Activated naive CD8-positive, alpha-beta T cell treated with anti-CD3 and anti-CD28 coated beads, Interleukin-2, amount 10 ng/mL, durations not matched to agents 7 days and 5 days (primary cell): ENCODE measurements around the gene TPSB2. TPM values are rescaled to one million over a fixed set of nuclear protein-coding genes. Genes with fewer than 3 reads are reported as not detected.

Experiments
- ATAC-seq: fragments of 150-1000 bp; cut with Tn5 transposase; one replicate; pipeline ENCODE4 v1.10.0; 2021; ENCODE audit warnings: low read depth, moderate library complexity
- POLR2A ChIA-PET: fragments of 350-600 bp; sonication (Branson Sonifier 250); formaldehyde crosslinking; loops from one replicate; lab custom pipeline; 2021; ENCODE audit warnings: antibody characterized with exemption; lab: Charles Lee
- DNase-seq: peaks from one replicate; pipeline ENCODE4 v3.0.0; 2021
- H3K27ac Mint-ChIP-seq: one replicate; pipeline ENCODE4 v1.8.0; 2022; ENCODE audit warnings: mild to moderate bottlenecking, mixed read lengths
- H3K27me3 Mint-ChIP-seq: one replicate; pipeline ENCODE4 v1.8.0; 2022; ENCODE audit warnings: mild to moderate bottlenecking, moderate library complexity, mixed read lengths
- H3K36me3 Mint-ChIP-seq: one replicate; pipeline ENCODE4 v1.8.0; 2021; ENCODE audit warnings: mild to moderate bottlenecking, mixed read lengths
- H3K4me1 Mint-ChIP-seq: one replicate; pipeline ENCODE4 v1.8.0; 2021; ENCODE audit warnings: mixed read lengths
- H3K4me3 Mint-ChIP-seq: one replicate; pipeline ENCODE4 v1.8.0; 2022; ENCODE audit warnings: mild to moderate bottlenecking, moderate library complexity, mixed read lengths
- H3K9me3 Mint-ChIP-seq: one replicate; pipeline ENCODE4 v1.8.0; 2021; ENCODE audit warnings: mixed read lengths
- total RNA-seq, 2 experiments: library from RNA; stranded (reverse); gene quantifications; one replicate each; pipeline ENCODE4 v1.2.3, GENCODE V29; 2021

The TPSB2 gene
- total RNA-seq, 2 experiments from 2014 or later: not detected

- no peak overlapping the region for H3K4me3 Mint-ChIP-seq
- POLR2A ChIA-PET: interaction anchor here (0.6 kb wide), 1 partner anchor 587 kb away, joined by 4 read pairs; the partner anchor contains the start of gene METTL26
- DNase-seq: no peak
- no peak for ATAC-seq
- no peaks in the 10 kb centered on the region for H3K4me1 Mint-ChIP-seq
- no peak overlapping the region for H3K27ac Mint-ChIP-seq
- H3K36me3 Mint-ChIP-seq: no peaks in the 10 kb centered on the region
- H3K27me3 Mint-ChIP-seq: no peaks in the 10 kb centered on the region
- H3K9me3 Mint-ChIP-seq: no peaks in the 10 kb centered on the region
Measured at GRCh38 chr16:1223355-1224214, 6.4 kb downstream of the TPSB2 start.

GRCh38 chr16:1222553-1223354 lies 7.2 kb downstream of the TPSB2 start:
- Mint-ChIP-seq H3K36me3 (no peaks in the 10 kb centered on the region), H3K4me1 (no peaks in the 10 kb centered on the region), H3K27me3 (no peaks in the 10 kb centered on the region), H3K9me3 (no peaks in the 10 kb centered on the region), H3K27ac (no peak overlapping the region), H3K4me3 (no peak overlapping the region)
- DNase-seq: no peak
- no peak for ATAC-seq
- POLR2A ChIA-PET: no interaction called here

- DNase-seq: no peak
- ATAC-seq: no peak
- H3K9me3 Mint-ChIP-seq: no peaks in the 10 kb centered on the region
- POLR2A ChIA-PET: no interaction called here
- no peaks in the 10 kb centered on the region for H3K36me3 Mint-ChIP-seq
- H3K27me3 Mint-ChIP-seq: no peaks in the 10 kb centered on the region
- no peaks in the 10 kb centered on the region for H3K4me1 Mint-ChIP-seq
- H3K27ac Mint-ChIP-seq: no peak overlapping the region
- no peak overlapping the region for H3K4me3 Mint-ChIP-seq
Measured at GRCh38 chr16:1221628-1222552, 8.1 kb downstream of the TPSB2 start.

GRCh38 chr16:1220841-1221627 lies 8.9 kb downstream of the TPSB2 start:
- POLR2A ChIA-PET: no interaction called here
- no peaks in the 10 kb centered on the region for H3K36me3 Mint-ChIP-seq
- H3K9me3 Mint-ChIP-seq: no peaks in the 10 kb centered on the region
- H3K4me1 Mint-ChIP-seq: no peaks in the 10 kb centered on the region
- H3K27ac Mint-ChIP-seq: no peak overlapping the region
- no peak for DNase-seq
- no peak for ATAC-seq
- no peak overlapping the region for H3K4me3 Mint-ChIP-seq
- H3K27me3 Mint-ChIP-seq: no peaks in the 10 kb centered on the region

GRCh38 chr16:1220098-1220728 lies 9.8 kb downstream of the TPSB2 start:
- Mint-ChIP-seq H3K4me1 (no peaks in the 10 kb centered on the region), H3K36me3 (no peaks in the 10 kb centered on the region), H3K4me3 (no peak overlapping the region), H3K9me3 (no peaks in the 10 kb centered on the region), H3K27me3 (no peaks in the 10 kb centered on the region), H3K27ac (no peak overlapping the region)
- ATAC-seq (no peak), DNase-seq (no peak)
- POLR2A ChIA-PET: no interaction called here

- no peak for DNase-seq
- POLR2A ChIA-PET: no interaction called here
- ATAC-seq: no peak
Measured at GRCh38 chr16:1218930-1219611, 10.9 kb downstream of the TPSB2 start.

GRCh38 chr16:1218061-1218929 lies 11.7 kb downstream of the TPSB2 start:
- POLR2A ChIA-PET: no interaction called here
- DNase-seq: no peak
- Mint-ChIP-seq H3K4me1 (no peaks in the 10 kb centered on the region), H3K27ac (no peak overlapping the region), H3K36me3 (no peaks in the 10 kb centered on the region), H3K27me3 (no peaks in the 10 kb centered on the region), H3K4me3 (no peak overlapping the region), H3K9me3 (no peaks in the 10 kb centered on the region)
- no peak for ATAC-seq

More at GRCh38 chr16:1218930-1219611, 10.9 kb downstream of the TPSB2 start:
- no peaks in the 10 kb centered on the region for H3K4me1 Mint-ChIP-seq
- no peaks in the 10 kb centered on the region for H3K27me3 Mint-ChIP-seq
- H3K9me3 Mint-ChIP-seq: no peaks in the 10 kb centered on the region
- H3K36me3 Mint-ChIP-seq: no peaks in the 10 kb centered on the region
- no peak overlapping the region for H3K27ac Mint-ChIP-seq
- H3K4me3 Mint-ChIP-seq: no peak overlapping the region

- Mint-ChIP-seq H3K27ac (no peak overlapping the region), H3K4me1 (no peaks in the 10 kb centered on the region), H3K36me3 (no peaks in the 10 kb centered on the region), H3K4me3 (no peak overlapping the region), H3K9me3 (no peaks in the 10 kb centered on the region), H3K27me3 (no peaks in the 10 kb centered on the region)
- ATAC-seq: no peak
- POLR2A ChIA-PET: no interaction called here
- DNase-seq: no peak
Measured at GRCh38 chr16:1217526-1217925, 12.5 kb downstream of the TPSB2 start.

- no peak overlapping the region for H3K4me3 Mint-ChIP-seq
- no peaks in the 10 kb centered on the region for H3K36me3 Mint-ChIP-seq
- DNase-seq (no peak), ATAC-seq (no peak)
- H3K4me1 Mint-ChIP-seq: no peaks in the 10 kb centered on the region
- H3K27ac Mint-ChIP-seq: no peak overlapping the region
- POLR2A ChIA-PET: no interaction called here
- H3K9me3 Mint-ChIP-seq: no peaks in the 10 kb centered on the region
- no peaks in the 10 kb centered on the region for H3K27me3 Mint-ChIP-seq
Measured at GRCh38 chr16:1216681-1217400, 13.1 kb downstream of the TPSB2 start.

- no peaks in the 10 kb centered on the region for H3K4me1 Mint-ChIP-seq
Measured at GRCh38 chr16:1216296-1216619, 13.7 kb downstream of the TPSB2 start.

More at GRCh38 chr16:1216296-1216619, 13.7 kb downstream of the TPSB2 start:
- H3K9me3 Mint-ChIP-seq: no peaks in the 10 kb centered on the region
- H3K27me3 Mint-ChIP-seq: no peaks in the 10 kb centered on the region
- no peak for DNase-seq
- H3K4me3 Mint-ChIP-seq: no peak overlapping the region
- H3K36me3 Mint-ChIP-seq: no peaks in the 10 kb centered on the region
- no peak for ATAC-seq
- POLR2A ChIA-PET: no interaction called here
- H3K27ac Mint-ChIP-seq: no peak overlapping the region
